Astrocyte (in vitro differentiated cells and primary cell): ENCODE results near the gene SPSB1. TPM values are rescaled to one million over a fixed set of nuclear protein-coding genes. Genes with fewer than 3 reads are reported as not detected.

Experiments used
- DNase-seq: peaks from one replicate; pipeline ENCODE4 v3.0.0-alpha.2; 2010; ENCODE audit warnings: low read depth
- FAIRE-seq: peaks from 2 replicates; lab custom pipeline; 2011; peaks lifted over from hg19 to GRCh38; lab: Jason Lieb, UNC
- H2AFZ ChIP-seq: 2 replicates; pipeline ENCODE4 v1.6.0; 2012; ENCODE audit warnings: low read depth, low read length, inconsistent platforms
- H3K27ac ChIP-seq: 2 replicates; pipeline ENCODE4 v1.5.1; 2011; ENCODE audit warnings: low read depth, low read length, inconsistent platforms
- H3K27me3 ChIP-seq: 2 replicates; pipeline ENCODE4 v1.6.0; 2011; ENCODE audit warnings: low read length, inconsistent platforms; ENCODE audit not compliant: insufficient read depth
- H3K36me3 ChIP-seq: 2 replicates; pipeline ENCODE4 v1.5.1; 2011; ENCODE audit warnings: low read length, inconsistent platforms; ENCODE audit not compliant: insufficient read depth
- H3K4me1 ChIP-seq: 2 replicates; pipeline ENCODE4 v1.5.1; 2011; ENCODE audit warnings: low read length, inconsistent platforms; ENCODE audit not compliant: insufficient read depth
- H3K4me2 ChIP-seq: 2 replicates; pipeline ENCODE4 v1.6.0; 2012; ENCODE audit warnings: low read length, inconsistent platforms
- H3K4me3 ChIP-seq: 2 replicates; pipeline ENCODE4 v1.5.1; 2011; ENCODE audit warnings: low read depth, mild to moderate bottlenecking, low read length, inconsistent platforms; ENCODE audit not compliant: insufficient read depth
- H3K79me2 ChIP-seq: 2 replicates; pipeline ENCODE4 v1.6.0; 2012; ENCODE audit warnings: mild to moderate bottlenecking, low read length, inconsistent platforms; ENCODE audit not compliant: insufficient read depth
- H3K9ac ChIP-seq: 2 replicates; pipeline ENCODE4 v1.6.0; 2012; ENCODE audit warnings: mild to moderate bottlenecking, low read length, inconsistent platforms
- H3K9me3 ChIP-seq: 2 replicates; pipeline ENCODE4 v1.5.1; 2012; ENCODE audit warnings: low read depth, mild to moderate bottlenecking, low read length, inconsistent platforms; ENCODE audit not compliant: insufficient read depth
- H4K20me1 ChIP-seq: 2 replicates; pipeline ENCODE4 v1.6.0; 2012; ENCODE audit warnings: low read length, inconsistent platforms; ENCODE audit not compliant: insufficient read depth
- H3K27ac Mint-ChIP-seq: one replicate; pipeline ENCODE4 v1.8.0; 2021; ENCODE audit warnings: mild to moderate bottlenecking, mixed read lengths; ENCODE audit not compliant: unreplicated experiment
- H3K27me3 Mint-ChIP-seq: one replicate; pipeline ENCODE4 v1.8.0; 2021; ENCODE audit warnings: low read depth, mixed read lengths; ENCODE audit not compliant: unreplicated experiment
- H3K36me3 Mint-ChIP-seq: one replicate; pipeline ENCODE4 v1.8.0; 2021; ENCODE audit warnings: low read depth, mixed read lengths; ENCODE audit not compliant: unreplicated experiment
- H3K4me1 Mint-ChIP-seq: one replicate; pipeline ENCODE4 v1.8.0; 2021; ENCODE audit warnings: low read depth, mixed read lengths; ENCODE audit not compliant: unreplicated experiment
- H3K4me3 Mint-ChIP-seq: one replicate; pipeline ENCODE4 v1.8.0; 2021; ENCODE audit warnings: mild to moderate bottlenecking, moderate library complexity, mixed read lengths; ENCODE audit not compliant: unreplicated experiment
- H3K9me3 Mint-ChIP-seq: one replicate; pipeline ENCODE4 v1.8.0; 2021; ENCODE audit warnings: mild to moderate bottlenecking, mixed read lengths; ENCODE audit not compliant: unreplicated experiment
- EZH2 ChIP-seq: IDR thresholded peaks from 2 replicates; pipeline ENCODE4 v1.6.1; 2012; ENCODE audit warnings: mild to moderate bottlenecking, low read length, inconsistent platforms; ENCODE audit not compliant: insufficient read depth
- total RNA-seq: library from RNA; stranded (reverse); gene quantifications from 2 replicates; pipeline ENCODE4 v1.2.1, GENCODE V29; 2021
- TF ChIP-seq, protein P1 (sequence below): IDR thresholded peaks from 2 replicates; pipeline ENCODE4 v1.5.1; 2011; ENCODE audit warnings: low read depth, mild to moderate bottlenecking, inconsistent platforms, low read length, moderate library complexity; ENCODE audit not compliant: insufficient read depth

Gene SPSB1
- total RNA-seq, 1 donor from 2014 or later = 53.5 TPM

DNA sequence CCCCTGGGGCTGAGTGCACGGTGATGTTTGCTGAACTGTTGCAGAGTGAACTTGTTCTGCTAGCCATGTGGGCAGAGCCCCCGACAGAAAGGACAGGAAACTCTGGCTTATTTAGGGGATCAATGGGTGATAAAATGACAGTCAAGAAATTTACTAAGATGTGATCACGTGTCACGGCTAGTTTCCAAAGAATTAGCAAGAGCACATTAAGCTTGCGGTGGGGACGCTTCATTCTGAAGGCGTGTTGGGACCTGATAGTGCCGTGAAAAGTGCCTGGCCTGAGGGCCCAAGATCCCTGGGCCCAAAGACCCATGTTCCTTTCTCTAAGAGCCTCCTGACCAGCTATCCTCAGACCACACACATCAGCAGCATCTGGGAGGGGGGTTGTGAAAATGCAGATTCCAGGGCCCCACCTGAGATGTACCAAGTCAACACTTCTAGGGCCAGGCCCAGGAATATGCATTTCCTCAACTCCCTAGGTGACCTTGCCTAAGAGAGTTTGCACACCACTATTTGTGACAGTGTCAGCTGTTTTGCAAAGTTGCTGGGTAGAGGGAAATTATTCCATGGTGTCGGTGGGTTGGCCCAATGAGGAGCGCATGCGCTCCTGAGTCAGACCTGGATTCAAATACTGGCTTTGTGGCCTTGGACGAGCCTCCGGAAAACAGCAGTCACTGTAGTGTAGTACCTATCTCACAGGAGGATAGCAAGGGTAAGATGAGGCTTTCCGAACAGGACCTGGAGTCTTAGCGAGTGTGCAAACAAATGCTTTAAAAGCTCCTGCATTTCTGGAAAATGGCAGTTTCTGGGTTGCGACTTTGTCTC, 77.5 kb downstream of the SPSB1 start:
- H3K4me1 ChIP-seq = peaks cover 11% of the 10 kb centered on the region

DNA sequence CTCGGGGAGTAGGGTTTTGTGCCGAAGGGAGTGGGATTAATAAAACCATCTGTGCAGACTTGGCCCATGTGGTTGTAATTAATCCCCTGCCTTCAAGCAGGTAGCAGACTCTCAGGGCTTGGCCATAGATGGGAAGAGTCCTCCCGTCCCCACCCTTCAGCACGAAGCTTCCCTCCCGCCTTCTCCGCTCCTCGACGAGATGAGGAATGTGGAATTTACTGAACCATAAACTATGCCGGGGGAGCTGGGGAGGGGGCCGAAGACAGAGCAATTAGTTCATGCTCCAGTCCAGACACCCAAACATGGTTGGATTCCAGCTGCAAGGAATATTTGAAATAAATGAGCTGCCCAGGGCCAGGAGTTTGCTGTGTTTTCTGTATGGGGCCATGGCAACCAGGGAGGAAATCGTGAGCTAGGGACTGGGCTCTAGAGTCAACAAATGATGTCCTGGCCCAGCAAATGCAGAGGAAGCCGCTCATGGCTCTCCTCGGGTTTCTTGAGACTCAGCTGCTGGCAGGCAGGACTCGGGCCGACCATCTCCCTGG, 78.8 kb downstream of the SPSB1 start:
- Histone ChIP-seq H3K36me3 (peaks cover 3% of the 10 kb centered on the region), H2AFZ (no peak overlapping the region), H3K79me2 (peaks cover 8% of the 10 kb centered on the region), H3K9ac (peak overlapping the region; percentile 30), H3K27ac (peak overlapping the region; percentile 64), H3K27me3 (no peaks in the 10 kb centered on the region), H3K4me3 (no peak overlapping the region), H3K4me2 (peak overlapping the region; percentile 46), H3K9me3 (no peaks in the 10 kb centered on the region), H4K20me1 (peaks cover 28% of the 10 kb centered on the region), H3K4me1 (peaks cover 16% of the 10 kb centered on the region)
- peaks cover 30% of the 10 kb centered on the region for H3K4me1 Mint-ChIP-seq
- DNase-seq (peak; percentile 91), FAIRE-seq (no peak)
- no peak overlapping the region for H3K4me3 Mint-ChIP-seq
- TF ChIP-seq, protein P1, sequence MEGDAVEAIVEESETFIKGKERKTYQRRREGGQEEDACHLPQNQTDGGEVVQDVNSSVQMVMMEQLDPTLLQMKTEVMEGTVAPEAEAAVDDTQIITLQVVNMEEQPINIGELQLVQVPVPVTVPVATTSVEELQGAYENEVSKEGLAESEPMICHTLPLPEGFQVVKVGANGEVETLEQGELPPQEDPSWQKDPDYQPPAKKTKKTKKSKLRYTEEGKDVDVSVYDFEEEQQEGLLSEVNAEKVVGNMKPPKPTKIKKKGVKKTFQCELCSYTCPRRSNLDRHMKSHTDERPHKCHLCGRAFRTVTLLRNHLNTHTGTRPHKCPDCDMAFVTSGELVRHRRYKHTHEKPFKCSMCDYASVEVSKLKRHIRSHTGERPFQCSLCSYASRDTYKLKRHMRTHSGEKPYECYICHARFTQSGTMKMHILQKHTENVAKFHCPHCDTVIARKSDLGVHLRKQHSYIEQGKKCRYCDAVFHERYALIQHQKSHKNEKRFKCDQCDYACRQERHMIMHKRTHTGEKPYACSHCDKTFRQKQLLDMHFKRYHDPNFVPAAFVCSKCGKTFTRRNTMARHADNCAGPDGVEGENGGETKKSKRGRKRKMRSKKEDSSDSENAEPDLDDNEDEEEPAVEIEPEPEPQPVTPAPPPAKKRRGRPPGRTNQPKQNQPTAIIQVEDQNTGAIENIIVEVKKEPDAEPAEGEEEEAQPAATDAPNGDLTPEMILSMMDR = no peak
- no peak for TF ChIP-seq EZH2
- peaks cover 21% of the 10 kb centered on the region for H3K36me3 Mint-ChIP-seq
- no peaks in the 10 kb centered on the region for H3K9me3 Mint-ChIP-seq
- H3K27me3 Mint-ChIP-seq = no peaks in the 10 kb centered on the region
- peak overlapping the region; percentile 62 for H3K27ac Mint-ChIP-seq

More for the DNA sequence above, 77.5 kb downstream of the SPSB1 start:
- Histone ChIP-seq H3K79me2 (peaks cover 18% of the 10 kb centered on the region), H3K36me3 (peaks cover 3% of the 10 kb centered on the region), H3K4me3 (no peak overlapping the region), H3K4me2 (no peak overlapping the region), H3K9me3 (no peaks in the 10 kb centered on the region), H2AFZ (no peak overlapping the region), H3K9ac (no peak overlapping the region), H3K27ac (no peak overlapping the region), H4K20me1 (peaks cover 40% of the 10 kb centered on the region), H3K27me3 (no peaks in the 10 kb centered on the region)
- no peaks in the 10 kb centered on the region for H3K27me3 Mint-ChIP-seq
- H3K4me1 Mint-ChIP-seq = peaks cover 18% of the 10 kb centered on the region
- FAIRE-seq = no peak
- H3K27ac Mint-ChIP-seq = peak overlapping the region; percentile 18
- TF ChIP-seq, protein P1 = no peak
- no peak for TF ChIP-seq EZH2
- H3K36me3 Mint-ChIP-seq = peaks cover 25% of the 10 kb centered on the region
- no peaks in the 10 kb centered on the region for H3K9me3 Mint-ChIP-seq
- DNase-seq = no peak
- no peak overlapping the region for H3K4me3 Mint-ChIP-seq

DNA sequence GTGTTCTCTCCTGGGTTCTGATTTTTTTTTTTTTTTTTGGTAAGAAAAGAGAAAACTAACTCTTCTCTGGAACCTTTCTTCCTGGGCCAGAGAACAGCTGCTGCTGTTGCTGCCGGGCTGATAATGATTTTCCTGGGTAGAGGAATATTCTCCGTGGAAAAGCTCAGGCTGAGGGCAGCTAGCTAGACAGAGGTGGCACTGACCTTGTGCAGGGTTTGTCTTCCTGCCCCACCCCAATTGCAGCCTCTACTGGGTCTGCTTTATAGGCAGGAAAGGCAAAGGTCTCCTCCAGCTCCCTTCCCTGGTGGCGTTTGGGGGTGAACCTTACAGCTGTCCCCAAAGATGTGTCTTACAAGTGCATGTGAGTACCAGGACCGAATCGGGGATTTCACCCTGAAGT, 79.3 kb downstream of the SPSB1 start:
- H3K27me3 Mint-ChIP-seq = no peaks in the 10 kb centered on the region
- Histone ChIP-seq H2AFZ (no peak overlapping the region), H4K20me1 (peaks cover 23% of the 10 kb centered on the region), H3K4me2 (no peak overlapping the region), H3K27ac (peak overlapping the region; percentile 64), H3K4me1 (peaks cover 21% of the 10 kb centered on the region), H3K9ac (peak overlapping the region; percentile 30), H3K9me3 (no peaks in the 10 kb centered on the region), H3K4me3 (no peak overlapping the region), H3K36me3 (peaks cover 3% of the 10 kb centered on the region), H3K79me2 (peaks cover 8% of the 10 kb centered on the region), H3K27me3 (no peaks in the 10 kb centered on the region)
- peaks cover 35% of the 10 kb centered on the region for H3K4me1 Mint-ChIP-seq
- FAIRE-seq (no peak), DNase-seq (no peak)
- H3K27ac Mint-ChIP-seq = peak overlapping the region; percentile 62
- no peak for TF ChIP-seq EZH2
- TF ChIP-seq, protein P1 = no peak
- H3K4me3 Mint-ChIP-seq = no peak overlapping the region
- peaks cover 18% of the 10 kb centered on the region for H3K36me3 Mint-ChIP-seq
- no peaks in the 10 kb centered on the region for H3K9me3 Mint-ChIP-seq
